Thyroid gland (tissue), 4 donors: ENCODE data around the gene ELAVL1.

Experiments used
- POLR2A ChIP-seq, 2 donors: fragments of 450-650 bp; IDR thresholded peaks; one replicate each; pipeline ENCODE4 v1.6.1; 2017; ENCODE audit warnings: antibody characterized with exemption in 2 of 2, mild to moderate bottlenecking in 2 of 2, moderate library complexity in 1 of 2
- TF ChIP-seq, protein P1 (sequence below), 6 experiments: fragments of 200-600 bp in 3 of 6; fragments of 450-650 bp in 3 of 6; sonication (generic) in 3 of 6; IDR thresholded peaks; one replicate each; pipeline ENCODE4 v1.5.1; 2016 to 2019; ENCODE audit warnings: antibody characterized with exemption in 6 of 6, mild to moderate bottlenecking in 2 of 6, inconsistent platforms in 1 of 6, moderate library complexity in 1 of 6

DNA sequence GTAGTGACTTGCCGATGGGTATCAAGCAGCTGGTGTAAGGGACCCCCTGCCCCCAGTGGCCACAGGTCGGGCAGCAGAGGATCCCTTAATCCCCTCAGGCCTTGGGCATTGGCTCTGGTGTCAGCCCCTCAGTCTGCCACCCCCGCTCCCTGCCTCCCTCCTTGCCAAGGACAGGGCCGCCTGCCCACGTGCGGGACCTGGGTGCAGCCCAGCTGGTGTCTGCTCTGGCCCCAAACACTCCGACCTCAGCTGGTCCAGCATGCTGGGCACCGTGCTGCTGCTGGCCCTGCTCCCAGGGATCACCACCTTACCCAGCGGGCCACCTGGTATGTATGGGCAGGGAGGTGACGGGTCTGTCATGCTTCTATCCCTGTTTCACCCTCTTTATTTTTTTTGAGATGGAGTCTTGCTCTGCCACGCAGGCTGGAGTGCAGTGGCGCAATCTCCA, 90.8 kb downstream of the ELAVL1 start, which contains the start of gene TGFBR3L:
- TF ChIP-seq, protein P1, sequence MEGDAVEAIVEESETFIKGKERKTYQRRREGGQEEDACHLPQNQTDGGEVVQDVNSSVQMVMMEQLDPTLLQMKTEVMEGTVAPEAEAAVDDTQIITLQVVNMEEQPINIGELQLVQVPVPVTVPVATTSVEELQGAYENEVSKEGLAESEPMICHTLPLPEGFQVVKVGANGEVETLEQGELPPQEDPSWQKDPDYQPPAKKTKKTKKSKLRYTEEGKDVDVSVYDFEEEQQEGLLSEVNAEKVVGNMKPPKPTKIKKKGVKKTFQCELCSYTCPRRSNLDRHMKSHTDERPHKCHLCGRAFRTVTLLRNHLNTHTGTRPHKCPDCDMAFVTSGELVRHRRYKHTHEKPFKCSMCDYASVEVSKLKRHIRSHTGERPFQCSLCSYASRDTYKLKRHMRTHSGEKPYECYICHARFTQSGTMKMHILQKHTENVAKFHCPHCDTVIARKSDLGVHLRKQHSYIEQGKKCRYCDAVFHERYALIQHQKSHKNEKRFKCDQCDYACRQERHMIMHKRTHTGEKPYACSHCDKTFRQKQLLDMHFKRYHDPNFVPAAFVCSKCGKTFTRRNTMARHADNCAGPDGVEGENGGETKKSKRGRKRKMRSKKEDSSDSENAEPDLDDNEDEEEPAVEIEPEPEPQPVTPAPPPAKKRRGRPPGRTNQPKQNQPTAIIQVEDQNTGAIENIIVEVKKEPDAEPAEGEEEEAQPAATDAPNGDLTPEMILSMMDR (IDR thresholded peaks at IDR 0.05) = no peak
- TF ChIP-seq POLR2A (IDR thresholded peaks at IDR 0.05) = no peak
